Posterior vena cava (tissue), 2 donors: ENCODE data around the gene INTS11. TPM values are rescaled to one million over a fixed set of nuclear protein-coding genes. Genes with fewer than 3 reads are reported as not detected.

Experiments
- DNase-seq: peaks from one replicate; pipeline ENCODE4 v3.0.0-alpha.2; 2020; ENCODE audit warnings: low spot score
- intact Hi-C, 2 donors: fragments of 100-400 bp; cut with DNase I; formaldehyde crosslinking; loops; one replicate each; pipeline versions ENCODE4 v1.14.1 to v1.14.2; 2022 to 2023
- total RNA-seq, 2 donors: library from RNA; stranded (reverse); fragmentation: NEBNext Ultra II Directional; extraction: Animal tissue kit (Norgen Biotek cat#: 25700); gene quantifications; one replicate each; pipeline ENCODE4 v1.2.1, GENCODE V29; 2021
- donor health status: DM: yes; HTN: yes; CAD: no.
- donor health status: DM: yes; HTN: yes; CAD: no.

INTS11 gene
- total RNA-seq, 2 donors from 2014 or later: 61.8 to 65.6 TPM

DNA sequence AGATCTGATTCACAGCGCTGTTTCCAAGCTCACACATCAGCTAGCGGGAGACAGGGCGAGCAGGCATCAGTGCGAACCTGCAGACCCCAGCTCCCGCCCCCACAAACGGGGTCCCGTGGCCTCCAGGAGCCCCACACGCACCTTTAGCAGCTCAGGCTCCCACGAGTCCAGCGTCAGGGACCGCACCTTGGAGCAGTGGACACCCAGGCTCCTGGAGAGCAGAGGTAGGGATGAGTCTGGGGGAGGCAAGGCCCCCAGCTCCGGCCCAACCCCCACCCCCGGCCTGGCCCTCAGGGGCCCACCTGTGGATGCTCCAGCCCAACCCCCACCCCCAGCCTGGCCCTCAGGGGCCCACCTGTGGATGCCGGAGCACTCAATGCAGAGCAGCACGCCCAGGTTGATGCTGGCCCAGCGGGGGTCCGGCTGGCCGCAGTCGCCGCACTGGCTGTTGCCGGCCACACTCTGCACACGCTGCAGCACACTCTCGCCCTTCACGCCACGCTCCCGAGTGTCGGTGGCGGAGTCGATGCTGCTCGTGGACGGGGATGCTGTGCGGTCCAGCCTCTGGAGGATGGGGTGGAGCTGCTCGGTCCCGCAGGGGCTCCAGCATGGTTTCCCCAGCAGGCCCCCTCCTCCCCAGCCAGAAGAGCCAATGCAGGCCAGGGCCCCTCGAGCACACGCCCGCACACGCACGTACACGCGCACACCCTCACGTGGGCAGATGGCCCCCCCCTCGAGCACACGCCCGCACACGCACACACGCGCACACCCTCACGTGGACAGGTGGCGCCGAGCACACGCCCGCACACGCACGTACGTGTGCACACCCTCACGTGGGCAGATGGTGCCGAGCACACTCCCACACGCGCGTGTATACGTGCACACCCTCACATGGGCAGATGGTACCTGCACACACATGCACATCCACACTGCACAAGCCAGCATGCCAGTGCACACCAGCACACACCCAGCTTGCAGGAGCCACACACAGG lies 28.1 kb downstream of the INTS11 start:
- no peak for DNase-seq
- intact Hi-C loops: no loop called here

DNA sequence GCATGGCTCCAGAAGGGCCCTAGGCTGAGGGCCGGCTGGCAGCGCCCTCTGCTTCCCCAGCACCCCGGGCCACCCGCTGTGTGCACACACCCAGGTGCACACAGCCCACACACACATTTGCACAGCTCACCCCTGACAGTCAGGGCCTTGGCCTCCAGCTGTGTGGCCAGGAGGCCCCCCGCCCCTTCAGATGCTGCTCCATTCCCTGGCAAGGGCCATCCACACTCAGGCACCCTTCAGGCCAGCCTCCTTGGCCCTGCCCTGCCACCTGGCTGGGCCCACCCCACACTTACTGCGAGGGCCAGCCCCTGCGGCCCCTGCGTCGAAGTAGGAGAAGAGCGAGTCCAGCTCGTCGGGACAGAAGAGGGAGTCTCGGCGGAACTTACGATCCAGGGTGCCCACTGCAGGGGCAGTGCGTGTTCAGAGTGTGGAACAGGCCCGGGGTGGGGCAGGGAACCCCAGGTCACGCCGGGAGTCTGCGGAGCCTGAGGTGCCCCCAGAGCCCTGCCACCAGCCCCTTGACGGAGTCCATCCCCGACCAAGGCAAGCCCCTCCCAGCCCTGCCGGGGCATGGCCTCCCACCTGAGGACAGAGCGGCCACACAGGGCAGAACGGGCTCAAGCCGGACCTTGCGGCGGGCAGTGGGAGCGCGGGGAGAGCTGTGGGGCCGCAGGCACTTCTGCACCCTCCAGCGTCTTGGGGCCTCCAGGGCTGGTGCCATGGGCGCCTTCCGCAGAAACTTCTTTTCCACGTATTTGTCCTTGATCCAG lies 29.1 kb downstream of the INTS11 start:
- intact Hi-C loops: no loop called here
- no peak for DNase-seq

DNA sequence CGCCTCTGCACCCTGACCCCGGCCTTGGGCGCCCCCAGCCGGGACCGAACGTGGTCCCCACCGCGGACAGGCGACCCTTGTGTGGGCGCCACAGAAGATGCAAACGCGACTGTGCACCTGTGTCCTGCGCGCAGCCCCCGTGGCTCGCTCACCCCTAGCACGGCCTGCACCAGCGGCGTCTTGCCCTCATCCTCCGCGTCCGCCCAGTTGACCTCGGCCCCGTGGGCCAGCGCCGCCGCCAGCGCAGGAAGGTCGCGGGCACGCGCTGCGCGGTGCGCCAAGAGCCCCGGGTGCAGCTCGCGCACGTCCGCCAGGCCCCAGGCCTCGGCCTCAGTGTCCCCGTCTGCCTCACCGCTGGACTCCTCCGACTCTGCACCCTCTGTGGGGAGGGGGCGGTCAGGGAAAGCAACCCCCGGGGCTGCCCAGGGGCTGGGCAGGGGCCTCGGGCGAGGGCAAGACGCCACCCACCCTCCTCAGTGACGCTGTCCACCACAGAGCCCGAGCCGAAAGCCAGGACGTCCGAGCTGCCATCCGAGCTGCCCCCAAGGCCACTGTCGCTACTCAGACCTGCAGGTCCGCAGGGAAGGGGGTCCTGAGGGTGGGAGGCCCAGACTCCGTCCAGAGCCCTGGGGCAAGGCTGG lies 30.1 kb downstream of the INTS11 start:
- intact Hi-C loops: loop anchor here in 1 of 2 donors (5.0 kb wide), 1 partner anchor 172 kb away; no protein-coding TSS in a partner anchor
- no peak for DNase-seq

DNA sequence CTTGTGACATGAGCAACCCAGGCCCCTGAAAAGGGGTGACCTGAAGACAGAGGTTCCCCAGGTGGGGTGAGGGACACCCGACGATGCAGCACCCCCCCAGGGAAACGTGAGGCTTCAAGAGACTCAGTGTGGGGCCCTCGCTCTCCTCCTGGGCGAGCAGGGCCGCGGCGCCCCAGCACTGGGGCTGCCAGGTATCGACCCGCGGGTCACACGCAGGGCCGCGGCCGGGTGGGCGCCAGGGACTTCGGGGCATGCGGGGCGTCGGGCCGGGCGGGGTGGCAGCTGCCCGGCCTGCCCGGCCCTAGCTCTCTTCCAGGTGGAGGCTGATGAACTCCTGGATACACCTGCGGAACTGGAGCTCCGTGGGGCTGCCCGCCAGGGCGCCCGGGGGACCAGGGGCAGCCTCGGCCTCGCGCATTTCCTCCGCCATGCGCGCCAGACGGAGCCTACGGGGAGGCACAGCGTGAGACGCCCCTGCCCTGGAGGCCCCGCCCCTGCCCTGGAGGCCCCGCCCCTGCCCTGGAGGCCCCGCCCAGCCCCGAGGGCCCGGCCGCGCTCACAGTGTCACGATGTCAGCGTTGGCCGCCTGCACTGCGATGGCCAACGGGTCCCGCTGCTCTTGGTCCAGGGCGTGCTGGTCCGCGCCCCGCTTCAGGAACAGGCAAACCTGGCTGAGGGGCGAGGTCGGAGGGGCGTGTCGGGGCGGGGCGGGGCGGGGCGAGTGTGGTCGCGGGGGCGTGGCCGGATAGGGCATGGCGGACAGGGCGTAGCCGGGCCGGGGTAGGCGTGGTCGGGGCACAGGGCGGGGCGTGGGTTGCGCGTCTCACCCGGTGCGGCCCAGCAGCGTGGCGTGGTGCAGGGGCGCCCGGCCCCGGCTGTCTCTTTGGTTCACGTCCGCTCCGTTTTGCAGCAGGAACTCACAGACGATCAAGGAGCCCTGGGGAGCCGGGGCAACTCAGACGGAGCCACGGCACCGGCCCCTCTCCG lies 30.9 kb downstream of the INTS11 start:
- intact Hi-C loops: loop anchor here in 1 of 2 donors (5.0 kb wide), 1 partner anchor 171 kb away; no protein-coding TSS in a partner anchor
- no peak for DNase-seq

DNA sequence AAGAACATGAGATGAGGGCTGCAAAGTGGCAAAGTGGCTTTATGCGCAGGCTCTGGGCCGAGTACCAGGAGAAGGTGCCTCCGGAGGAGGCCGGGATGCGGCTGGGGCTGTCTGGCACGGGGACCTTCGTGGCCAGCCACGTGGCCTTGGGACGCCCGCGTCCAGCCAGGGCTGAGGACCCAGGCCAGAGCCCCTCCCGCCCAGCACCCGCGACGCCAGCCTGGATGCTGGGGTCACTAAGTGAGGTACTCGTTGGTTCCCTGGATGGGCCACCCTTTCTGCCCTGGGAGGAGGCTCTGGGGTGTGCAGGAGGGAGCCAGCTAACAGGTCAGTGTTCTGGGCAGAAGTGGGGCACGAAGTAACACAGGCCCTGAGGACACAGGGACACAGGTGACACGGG lies 31.6 kb downstream of the INTS11 start:
- DNase-seq: no peak
- intact Hi-C loops: loop anchor here in 1 of 2 donors (5.0 kb wide), 1 partner anchor 171 kb away; no protein-coding TSS in a partner anchor

DNA sequence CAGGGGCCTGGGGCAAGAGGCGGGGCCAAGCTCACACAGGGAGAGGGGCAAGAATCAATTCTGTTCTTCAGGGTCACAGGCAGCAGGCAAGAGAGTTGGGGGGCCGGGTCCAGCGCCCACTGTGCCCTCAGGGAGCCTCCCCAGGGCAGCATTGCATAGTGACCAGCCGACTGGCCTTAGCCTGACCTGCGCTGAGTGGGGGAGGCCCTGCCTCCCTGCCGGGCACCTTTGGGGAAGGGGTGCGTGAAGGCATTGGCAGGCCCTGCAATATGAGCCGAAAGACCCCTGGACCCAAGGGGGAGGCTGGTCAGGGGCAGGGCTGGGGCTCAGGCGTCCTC lies 32.0 kb downstream of the INTS11 start:
- DNase-seq: no peak
- intact Hi-C loops: loop anchor here in 1 of 2 donors (5.0 kb wide), 1 partner anchor 170 kb away; no protein-coding TSS in a partner anchor

DNA sequence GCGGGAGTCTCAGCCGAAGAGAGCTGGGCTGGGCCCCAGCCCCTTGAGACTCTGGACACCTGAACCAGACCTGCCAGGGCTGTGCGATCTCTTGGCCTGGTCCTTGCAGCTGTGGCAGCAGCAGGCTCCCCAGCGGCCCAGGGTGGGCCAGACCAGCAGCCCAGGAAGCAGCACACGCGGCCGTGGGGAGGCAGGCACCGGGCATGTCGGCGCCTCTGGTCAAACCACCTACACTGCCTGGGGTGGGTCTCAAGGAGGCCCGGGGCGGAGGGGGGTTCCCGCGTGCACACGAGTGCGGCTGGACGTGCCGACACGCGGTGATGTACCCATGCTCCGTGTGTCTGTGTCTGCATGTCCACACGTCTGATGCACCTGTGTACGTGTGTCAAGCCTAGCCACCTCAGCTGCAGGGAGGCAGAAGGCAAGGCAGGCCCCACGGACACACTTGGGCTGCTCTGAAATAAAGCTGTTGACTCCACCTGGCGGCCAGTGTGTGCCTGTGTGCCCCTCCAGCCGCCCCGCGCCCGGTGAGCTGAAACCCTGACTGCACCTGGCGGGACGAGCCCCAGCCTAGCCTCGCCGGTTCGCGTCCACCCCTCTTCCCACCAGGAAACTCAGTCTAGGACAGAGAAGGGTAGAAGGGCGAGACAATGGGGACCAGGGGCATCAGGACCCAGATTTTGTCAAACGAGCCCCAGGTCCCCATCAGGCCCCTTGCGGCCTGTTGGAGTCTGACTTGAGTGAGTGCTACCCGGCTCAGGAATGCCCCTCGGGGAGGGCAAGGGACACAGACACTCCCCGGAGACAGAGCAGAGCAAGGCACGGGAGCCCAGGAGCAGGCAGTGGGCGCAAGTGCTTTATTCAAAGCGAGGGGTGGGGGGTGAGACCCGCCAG lies 32.7 kb downstream of the INTS11 start:
- intact Hi-C loops: loop anchor here in 1 of 2 donors (5.0 kb wide), 1 partner anchor 169 kb away; no protein-coding TSS in a partner anchor
- no peak for DNase-seq

DNA sequence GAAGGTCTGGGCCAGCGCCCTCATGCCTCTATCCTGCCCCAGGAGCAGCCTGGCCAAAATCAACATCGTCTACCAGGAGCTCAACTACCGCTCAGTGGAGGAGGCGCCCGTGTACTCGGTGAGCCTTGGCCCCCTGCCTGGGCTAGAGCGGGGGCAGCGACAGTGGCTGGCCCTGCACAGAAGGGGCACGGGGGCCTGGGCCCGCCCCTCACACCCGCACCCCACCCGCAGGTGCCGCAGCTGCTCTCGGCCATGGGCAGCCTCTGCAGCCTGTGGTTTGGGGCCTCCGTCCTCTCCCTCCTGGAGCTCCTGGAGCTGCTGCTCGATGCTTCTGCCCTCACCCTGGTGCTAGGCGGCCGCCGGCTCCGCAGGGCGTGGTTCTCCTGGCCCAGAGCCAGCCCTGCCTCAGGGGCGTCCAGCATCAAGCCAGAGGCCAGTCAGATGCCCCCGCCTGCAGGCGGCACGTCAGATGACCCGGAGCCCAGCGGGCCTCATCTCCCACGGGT lies 33.4 kb downstream of the INTS11 start:
- no peak for DNase-seq
- intact Hi-C loops: loop anchor here in 1 of 2 donors (5.0 kb wide), 1 partner anchor 169 kb away; no protein-coding TSS in a partner anchor

DNA sequence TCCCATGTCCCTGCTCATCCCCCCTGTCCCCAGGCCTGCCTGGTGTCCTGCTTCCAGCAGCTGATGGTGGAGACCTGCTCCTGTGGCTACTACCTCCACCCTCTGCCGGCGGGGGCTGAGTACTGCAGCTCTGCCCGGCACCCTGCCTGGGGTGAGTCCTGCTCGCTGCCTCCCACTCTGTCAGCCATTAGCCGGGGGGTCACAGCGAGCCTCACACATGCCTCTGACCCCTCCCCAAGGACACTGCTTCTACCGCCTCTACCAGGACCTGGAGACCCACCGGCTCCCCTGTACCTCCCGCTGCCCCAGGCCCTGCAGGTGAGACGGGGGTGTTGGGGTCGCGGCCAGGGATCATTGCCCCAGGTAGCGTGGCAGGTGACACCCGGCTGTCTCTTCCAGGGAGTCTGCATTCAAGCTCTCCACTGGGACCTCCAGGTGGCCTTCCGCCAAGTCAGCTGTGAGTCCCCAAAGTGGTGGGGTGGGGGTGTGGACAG lies 34.2 kb downstream of the INTS11 start:
- intact Hi-C loops: loop anchor here (1.0 to 5.0 kb wide), 2 partner anchors 167 to 168 kb away; no protein-coding TSS in a partner anchor
- DNase-seq: no peak

DNA sequence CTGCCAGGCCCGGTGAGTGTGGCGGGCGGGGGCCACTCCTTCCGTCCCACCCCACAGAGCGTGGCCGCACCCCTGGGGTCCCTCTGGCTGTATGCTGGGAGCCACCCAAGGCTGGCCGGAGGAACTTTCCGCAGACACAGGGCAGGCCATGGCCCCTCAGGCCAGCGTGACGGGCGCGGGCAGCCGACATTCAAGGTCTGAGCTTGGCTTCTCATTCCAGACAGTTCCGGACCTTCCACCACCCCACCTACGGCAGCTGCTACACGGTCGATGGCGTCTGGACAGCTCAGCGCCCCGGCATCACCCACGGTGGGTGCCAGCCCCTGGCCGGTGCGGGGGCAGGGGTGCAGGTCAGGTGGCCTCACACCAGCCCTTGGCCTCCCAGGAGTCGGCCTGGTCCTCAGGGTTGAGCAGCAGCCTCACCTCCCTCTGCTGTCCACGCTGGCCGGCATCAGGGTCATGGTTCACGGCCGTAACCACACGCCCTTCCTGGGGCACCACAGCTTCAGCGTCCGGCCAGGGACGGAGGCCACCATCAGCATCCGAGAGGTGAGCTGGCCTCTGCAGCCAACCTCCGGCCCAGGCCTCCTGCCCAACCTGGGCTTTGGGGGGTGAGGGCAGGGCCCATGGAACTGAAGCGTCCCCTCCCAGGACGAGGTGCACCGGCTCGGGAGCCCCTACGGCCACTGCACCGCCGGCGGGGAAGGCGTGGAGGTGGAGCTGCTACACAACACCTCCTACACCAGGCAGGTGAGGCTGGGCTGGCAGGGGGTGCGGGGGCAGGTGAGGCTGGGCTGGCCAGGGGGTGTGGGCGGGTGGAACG lies 37.0 kb downstream of the INTS11 start:
- intact Hi-C loops: loop anchor here in 1 of 2 donors (2.0 kb wide), 1 partner anchor 65 kb away; no protein-coding TSS in a partner anchor
- DNase-seq: no peak

DNA sequence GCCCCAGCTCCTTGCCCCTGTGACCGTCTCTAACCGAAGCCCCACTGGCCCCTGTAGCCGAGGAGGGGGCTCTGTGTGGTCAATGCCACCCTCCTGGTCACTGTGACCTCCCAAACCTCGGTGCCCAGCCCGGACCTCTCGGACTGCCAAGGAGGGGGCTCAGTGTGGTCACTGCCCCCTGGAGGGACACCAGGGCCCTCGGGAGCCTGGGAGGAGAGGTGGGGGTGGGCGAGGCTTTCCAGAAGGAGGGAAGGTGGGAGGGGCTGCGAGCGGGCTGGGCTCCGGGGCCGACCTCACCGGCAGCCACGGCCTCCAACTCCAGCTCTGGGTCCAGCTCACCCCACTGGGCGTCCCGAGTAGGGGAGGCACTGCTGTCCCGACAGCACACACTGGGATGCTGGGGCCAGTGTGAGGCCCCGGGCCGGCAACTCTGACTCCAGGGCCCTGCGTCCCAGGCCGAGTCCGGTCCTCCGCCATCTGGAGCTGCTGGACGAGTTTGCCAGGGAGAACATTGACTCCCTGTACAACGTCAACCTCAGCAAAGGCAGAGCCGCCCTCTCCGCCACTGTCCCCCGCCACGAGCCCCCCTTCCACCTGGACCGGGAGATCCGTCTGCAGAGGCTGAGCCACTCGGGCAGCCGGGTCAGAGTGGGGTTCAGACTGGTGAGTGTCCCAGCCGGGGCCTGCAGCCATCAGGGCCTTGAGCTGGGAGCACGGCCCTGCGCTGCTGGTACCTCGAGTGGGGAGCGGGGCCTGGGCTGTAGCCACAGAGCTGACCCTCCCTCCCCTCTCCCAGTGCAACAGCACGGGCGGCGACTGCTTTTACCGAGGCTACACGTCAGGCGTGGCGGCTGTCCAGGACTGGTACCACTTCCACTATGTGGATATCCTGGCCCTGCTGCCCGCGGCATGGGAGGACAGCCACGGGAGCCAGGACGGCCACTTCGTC lies 37.9 kb downstream of the INTS11 start:
- intact Hi-C loops: no loop called here
- no peak for DNase-seq

DNA sequence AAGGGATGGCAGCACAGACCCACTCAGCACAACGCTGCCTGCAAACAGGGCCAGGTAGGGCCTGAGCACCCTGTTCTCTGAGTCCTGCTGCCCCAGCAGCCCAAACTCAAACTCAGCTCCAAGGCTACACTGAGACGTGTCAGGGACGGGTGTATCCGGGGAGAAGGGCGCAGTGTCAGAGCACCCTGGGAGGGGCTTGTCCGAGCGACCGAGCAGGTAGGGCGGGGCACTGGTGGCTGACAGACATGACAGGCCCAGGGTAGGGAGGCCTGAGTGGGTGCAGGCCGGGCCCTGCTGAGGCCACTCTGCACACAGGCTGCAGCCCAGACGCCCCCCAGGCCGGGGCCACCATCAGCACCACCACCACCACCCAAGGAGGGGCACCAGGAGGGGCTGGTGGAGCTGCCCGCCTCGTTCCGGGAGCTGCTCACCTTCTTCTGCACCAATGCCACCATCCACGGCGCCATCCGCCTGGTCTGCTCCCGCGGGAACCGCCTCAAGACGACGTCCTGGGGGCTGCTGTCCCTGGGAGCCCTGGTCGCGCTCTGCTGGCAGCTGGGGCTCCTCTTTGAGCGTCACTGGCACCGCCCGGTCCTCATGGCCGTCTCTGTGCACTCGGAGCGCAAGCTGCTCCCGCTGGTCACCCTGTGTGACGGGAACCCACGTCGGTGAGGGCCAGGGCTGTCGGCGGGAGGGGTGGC lies 38.7 kb downstream of the INTS11 start:
- intact Hi-C loops: no loop called here

DNA sequence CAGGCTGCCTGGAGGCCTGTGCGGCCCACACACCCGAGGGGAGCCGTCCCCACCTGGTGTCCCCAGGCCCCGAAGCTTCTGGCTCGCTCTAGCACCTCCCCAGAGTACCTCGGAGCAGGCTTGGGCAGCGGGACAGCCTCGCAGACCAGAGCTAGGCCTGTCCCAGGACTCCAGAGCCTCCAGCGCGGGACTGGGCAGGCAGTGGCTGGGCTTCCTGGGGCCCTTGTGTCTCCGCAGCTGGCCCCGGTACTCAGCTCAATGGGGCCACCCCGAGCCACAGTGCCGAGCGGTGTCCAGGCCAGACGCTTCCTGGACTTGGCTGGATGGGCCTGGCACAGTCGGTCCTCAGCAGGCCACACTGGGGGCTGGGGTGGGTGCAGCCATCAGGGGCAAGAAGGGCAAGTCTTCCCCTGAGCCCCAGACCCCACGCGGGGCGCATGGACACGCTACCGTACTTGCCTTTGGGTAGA lies 39.3 kb downstream of the INTS11 start:
- intact Hi-C loops: no loop called here
- no peak for DNase-seq

More for the DNA sequence above, 38.7 kb downstream of the INTS11 start:
- no peak for DNase-seq
